H1 (cell line): ENCODE data around the gene NRIP3. TPM values are rescaled to one million over a fixed set of nuclear protein-coding genes. Genes with fewer than 3 reads are reported as not detected.

Experiments used
- polyA plus RNA-seq, 7 experiments: library from polyadenylated mRNA; depleted of rRNA in 3 of 7; stranded (reverse) in 5 of 7; unstranded in 2 of 7; fragments of >200 nt in 5 of 7; fragments of 200-250 nt in 2 of 7; gene quantifications; 1 replicate in 5 of 7; 2 replicates in 1 of 7; 4 replicates in 1 of 7; pipeline versions ENCODE4 v1.2.1 to v1.2.3, GENCODE V29; 2011 to 2013; ENCODE audit warnings: missing spikeins in 2 of 7, mixed read lengths in 2 of 7
- small RNA-seq: library from polyadenylated mRNA; stranded (forward); fragments of <200 nt; extraction: miRNeasy Mini kit (QIAGEN cat#:217004); gene quantifications from one replicate; pipeline ENCODE3, GENCODE V24; 2013; ENCODE audit not compliant: insufficient read depth
- total RNA-seq: library from RNA; stranded (reverse); fragmentation: NEBNext Ultra II Directional; extraction: Animal tissue kit (Norgen Biotek cat#: 25700); gene quantifications from 2 replicates; pipeline ENCODE4 v1.2.1, GENCODE V29; 2021

NRIP3 gene
- total and polyA plus RNA-seq, 2 of the 8 experiments (the other 6 are each of a cell fraction or from before 2014, with no cell fraction given) = 3.9 to 7.1 TPM

Small RNA genes within 50 kb of the gene (small RNA-seq; reads per million reads assigned to genes)
- not detected for gene RF00019

Other genes with a start within 250 kb of the NRIP3 start
- 17.8 and 19.9 TPM in 2 replicates for gene AKIP1, start 92.8 kb downstream of the NRIP3 start, total RNA-seq
- gene AKIP1, start 92.8 kb downstream of the NRIP3 start, polyA plus RNA-seq (2011; rRNA removed) = 27.2 and 29.6 TPM in 2 replicates
- gene C11orf16, start 71.1 kb downstream of the NRIP3 start, total RNA-seq = not detected in 2 replicates
- gene C11orf16, start 71.1 kb downstream of the NRIP3 start, polyA plus RNA-seq (2011; rRNA removed) = 0.06 and 0.08 TPM in 2 replicates
- gene ASCL3, start 61.0 kb downstream of the NRIP3 start, total RNA-seq = not detected in 2 replicates
- not detected in 2 replicates for gene ASCL3, start 61.0 kb downstream of the NRIP3 start, polyA plus RNA-seq (2011; rRNA removed)
- 9.4 and 10.0 TPM in 2 replicates for gene TMEM9B, start 39.6 kb downstream of the NRIP3 start, total RNA-seq
- gene TMEM9B, start 39.6 kb downstream of the NRIP3 start, polyA plus RNA-seq (2011; rRNA removed) = 4.2 and 8.3 TPM in 2 replicates
- gene SCUBE2, start 87.6 kb upstream of the NRIP3 start, total RNA-seq = 0.42 and 1.2 TPM in 2 replicates
- gene SCUBE2, start 87.6 kb upstream of the NRIP3 start, polyA plus RNA-seq (2011; rRNA removed) = 0.29 and 1.1 TPM in 2 replicates